ENCODE results near the gene ADGRG7. TPM values are rescaled to one million over a fixed set of nuclear protein-coding genes. Genes with fewer than 3 reads are reported as not detected.

The ADGRG7 gene
- total and polyA plus RNA-seq, 9 of the 15 experiments (the other 6 are each of a cell fraction or from before 2014, with no cell fraction given), result 0.03 TPM; not detected in 7

DNA sequence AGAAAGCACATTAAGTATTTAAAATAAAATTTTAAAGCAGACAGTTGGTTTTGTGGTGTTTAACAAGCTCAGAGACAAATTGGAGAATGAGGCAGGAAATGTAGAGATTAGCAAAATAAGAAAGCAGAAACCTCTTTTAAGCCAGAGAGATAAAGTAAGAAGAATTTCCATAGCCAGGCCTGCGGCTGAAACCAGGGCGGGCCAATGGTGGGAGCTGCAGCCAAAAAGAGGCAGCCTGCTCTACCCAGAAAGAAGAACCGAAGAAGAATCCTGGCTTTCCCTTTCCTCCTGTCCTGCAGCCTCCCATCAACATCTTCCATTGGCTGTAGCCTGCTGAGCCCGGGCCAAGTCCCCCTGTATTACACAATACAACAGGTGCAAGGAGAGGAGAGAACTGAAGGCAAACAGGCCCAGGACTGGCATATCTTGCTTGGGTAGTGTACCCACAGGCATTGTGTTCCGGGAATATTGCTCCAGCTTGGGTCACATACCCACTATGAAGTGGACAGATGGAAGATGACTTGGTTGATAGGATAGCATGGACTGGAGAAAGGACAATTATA, 88.4 kb downstream of the ADGRG7 start:
- intact Hi-C loops (cut with micrococcal nuclease) (no loop called here), in situ Hi-C loops (cut with MboI) (no loop called here)
- ChIA-PET POLR2A (interaction anchor here (1.1 to 1.4 kb wide), 2 partner anchors 8 to 15 kb away, joined by 4 to 5 read pairs; no protein-coding TSS in a partner anchor), CTCF (ENCODE audit: low intra/inter-chr PET ratio) (no interaction called here)
- Histone ChIP-seq H2AFZ (ENCODE audit: low read depth, low read length) (no peak overlapping the region), H4K20me1 (replicated peaks; ENCODE audit: control insufficient read depth, insufficient read depth, low read length) (no peaks in the 10 kb centered on the region), H3K27ac (ENCODE audit: extremely low read depth, low read depth, low read length) (no peak overlapping the region), H3K79me2 (ENCODE audit: control insufficient read depth, insufficient read depth, low read length) (no peaks in the 10 kb centered on the region), H3K36me3 (ENCODE audit: control insufficient read depth, insufficient read depth, low read length) (no peaks in the 10 kb centered on the region), H3K9ac (ENCODE audit: insufficient read depth in 1 of 2, low read depth in 2 of 2, low read length in 2 of 2) (no peak overlapping the region), H3K9me1 (ENCODE audit: control insufficient read depth, insufficient read depth, low read length) (no peaks in the 10 kb centered on the region), H3K4me1 (replicated peaks in 1 of 2; ENCODE audit: control insufficient read depth in 2 of 2, insufficient read depth in 2 of 2, low read length in 2 of 2) (peaks cover 0 to 6% of the 10 kb centered on the region in 2 experiments; a peak in 2 of 5 replicates), H3K9me3 (replicated peaks; ENCODE audit: control insufficient read depth, insufficient read depth, low read depth, low read length) (peaks cover 2% of the 10 kb centered on the region; the same call in 1 of the 2 replicates), H3K4me2 (ENCODE audit: insufficient read depth, low read length) (no peak overlapping the region), H3K27me3 (ENCODE audit: control insufficient read depth in 2 of 2, insufficient read depth in 2 of 2, low read length in 2 of 2) (no peaks in the 10 kb centered on the region), H3K4me3 (no peak overlapping the region)
- no TSS peak for BruUV-seq (replicated peaks)
- WGBS (ENCODE audit: insufficient coverage, low coverage, missing lambda C conversion rate), result 49% methylated on average over 4 of the region's 5 CpGs
- FAIRE-seq (no peak), DNase-seq (ENCODE audit: extremely low read depth in 1 of 4, low spot score in 3 of 4) (no peak), ATAC-seq (no peak)
- no peak for TF ChIP-seq SIRT6 (IDR thresholded peaks at IDR 0.05; ENCODE audit: low read depth, low read length)
- TF ChIP-seq SMAD3 (CRISPR knock-in tag; conservative IDR thresholded peaks at IDR 0.05), result no peak
- TF ChIP-seq KDM2B (CRISPR knock-in tag; IDR thresholded peaks at IDR 0.05), result no peak
- no peak for TF ChIP-seq DACH1 (IDR thresholded peaks at IDR 0.05; ENCODE audit: partially characterized antibody)
- no peak for TF ChIP-seq ARID1B (IDR thresholded peaks at IDR 0.05)
- TF ChIP-seq ZFP1 (CRISPR knock-in tag; IDR thresholded peaks at IDR 0.05), result no peak
- TF ChIP-seq ZNF830 (CRISPR knock-in tag; IDR thresholded peaks at IDR 0.05), result no peak
- TF ChIP-seq DDX20 (tag; IDR thresholded peaks at IDR 0.05; ENCODE audit: low read depth), result no peak
- no peak for TF ChIP-seq CC2D1A (IDR thresholded peaks at IDR 0.05)
- TF ChIP-seq, protein P1, sequence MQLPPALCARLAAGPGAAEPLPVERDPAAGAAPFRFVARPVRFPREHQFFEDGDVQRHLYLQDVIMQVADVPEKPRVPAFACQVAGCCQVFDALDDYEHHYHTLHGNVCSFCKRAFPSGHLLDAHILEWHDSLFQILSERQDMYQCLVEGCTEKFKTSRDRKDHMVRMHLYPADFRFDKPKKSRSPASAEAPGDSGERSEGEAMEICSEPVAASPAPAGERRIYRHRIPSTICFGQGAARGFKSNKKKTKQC (CRISPR knock-in tag; IDR thresholded peaks at IDR 0.05), result no peak
- no peak for TF ChIP-seq RCOR1 (IDR thresholded peaks at IDR 0.05; ENCODE audit: borderline replicate concordance in 1 of 2, low read depth in 2 of 2, low read length in 2 of 2)
- TF ChIP-seq, protein P2, sequence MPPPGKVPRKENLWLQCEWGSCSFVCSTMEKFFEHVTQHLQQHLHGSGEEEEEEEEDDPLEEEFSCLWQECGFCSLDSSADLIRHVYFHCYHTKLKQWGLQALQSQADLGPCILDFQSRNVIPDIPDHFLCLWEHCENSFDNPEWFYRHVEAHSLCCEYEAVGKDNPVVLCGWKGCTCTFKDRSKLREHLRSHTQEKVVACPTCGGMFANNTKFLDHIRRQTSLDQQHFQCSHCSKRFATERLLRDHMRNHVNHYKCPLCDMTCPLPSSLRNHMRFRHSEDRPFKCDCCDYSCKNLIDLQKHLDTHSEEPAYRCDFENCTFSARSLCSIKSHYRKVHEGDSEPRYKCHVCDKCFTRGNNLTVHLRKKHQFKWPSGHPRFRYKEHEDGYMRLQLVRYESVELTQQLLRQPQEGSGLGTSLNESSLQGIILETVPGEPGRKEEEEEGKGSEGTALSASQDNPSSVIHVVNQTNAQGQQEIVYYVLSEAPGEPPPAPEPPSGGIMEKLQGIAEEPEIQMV (tag; conservative IDR thresholded peaks at IDR 0.05; ENCODE audit: low read depth), result no peak
- TF ChIP-seq PRMT5 (CRISPR knock-in tag; IDR thresholded peaks at IDR 0.05), result no peak
- TF ChIP-seq YBX1 (IDR thresholded peaks at IDR 0.05), result no peak
- TF ChIP-seq FOSL1 (tag; conservative IDR thresholded peaks at IDR 0.05), result no peak
- TF ChIP-seq KAT2B (IDR thresholded peaks at IDR 0.05; ENCODE audit: low read depth, low read length), result no peak
- TF ChIP-seq ZNF146 (CRISPR knock-in tag; IDR thresholded peaks at IDR 0.05; ENCODE audit: unreplicated experiment), result no peak
- no peak for TF ChIP-seq ZNF41 (CRISPR knock-in tag; conservative IDR thresholded peaks at IDR 0.05)
- no peak for TF ChIP-seq RAD21 (CRISPR knock-in tag; conservative IDR thresholded peaks at IDR 0.05 in 1 of 2, IDR thresholded peaks at IDR 0.05 in 1 of 2)
